ENCODE data around the gene FOSL1. TPM values are rescaled to one million over a fixed set of nuclear protein-coding genes. Genes with fewer than 3 reads are reported as not detected.

Gene FOSL1
- total RNA-seq, 2 donors from 2014 or later, result 18.7 to 24.8 TPM

- H3K4me3 Mint-ChIP-seq, result peak overlapping the region; percentile 84
- peak overlapping the region; percentile 93 for H3K27ac Mint-ChIP-seq
- H3K4me1 Mint-ChIP-seq, result peaks cover 20% of the 10 kb centered on the region
- peaks cover under 1% of the 10 kb centered on the region for H3K36me3 Mint-ChIP-seq (ENCODE audit: low read depth)
- H3K9me3 Mint-ChIP-seq, result peaks cover 3% of the 10 kb centered on the region
- no peaks in the 10 kb centered on the region for H3K27me3 Mint-ChIP-seq
- no peak for ATAC-seq (replicated peaks)
Observed at GRCh38 chr11:65928667-65929066, 28.5 kb upstream of the FOSL1 start.

- H3K27me3 Mint-ChIP-seq, result no peaks in the 10 kb centered on the region
- H3K36me3 Mint-ChIP-seq (ENCODE audit: low read depth), result peaks cover 8% of the 10 kb centered on the region
- H3K27ac Mint-ChIP-seq, result peak overlapping the region; percentile 93
- H3K4me1 Mint-ChIP-seq, result peaks cover 20% of the 10 kb centered on the region
- peak overlapping the region; percentile 84 for H3K4me3 Mint-ChIP-seq
- H3K9me3 Mint-ChIP-seq, result peaks cover 3% of the 10 kb centered on the region
- ATAC-seq (replicated peaks), result peak; percentile 91
Observed at GRCh38 chr11:65927904-65928397, 27.8 kb upstream of the FOSL1 start.

GRCh38 chr11:65925397-65925796 lies 25.2 kb upstream of the FOSL1 start:
- Mint-ChIP-seq H3K27ac (peak overlapping the region; percentile 15), H3K36me3 (ENCODE audit: low read depth) (peaks cover 24% of the 10 kb centered on the region), H3K4me1 (peaks cover 20% of the 10 kb centered on the region), H3K9me3 (peaks cover 3% of the 10 kb centered on the region), H3K4me3 (no peak overlapping the region), H3K27me3 (no peaks in the 10 kb centered on the region)
- no peak for ATAC-seq (replicated peaks)

GRCh38 chr11:65922565-65922964 lies 22.4 kb upstream of the FOSL1 start:
- H3K9me3 Mint-ChIP-seq, result peaks cover 3% of the 10 kb centered on the region
- no peak overlapping the region for H3K4me3 Mint-ChIP-seq
- H3K27ac Mint-ChIP-seq, result peak overlapping the region; percentile 65
- H3K36me3 Mint-ChIP-seq (ENCODE audit: low read depth), result peaks cover 33% of the 10 kb centered on the region
- no peak for ATAC-seq (replicated peaks)
- H3K4me1 Mint-ChIP-seq, result peaks cover 7% of the 10 kb centered on the region
- H3K27me3 Mint-ChIP-seq, result no peaks in the 10 kb centered on the region

GRCh38 chr11:65921876-65922275 lies 21.7 kb upstream of the FOSL1 start:
- peaks cover 5% of the 10 kb centered on the region for H3K4me1 Mint-ChIP-seq
- H3K27me3 Mint-ChIP-seq, result no peaks in the 10 kb centered on the region
- H3K4me3 Mint-ChIP-seq, result no peak overlapping the region
- no peak overlapping the region for H3K27ac Mint-ChIP-seq
- peaks cover 38% of the 10 kb centered on the region for H3K36me3 Mint-ChIP-seq (ENCODE audit: low read depth)
- H3K9me3 Mint-ChIP-seq, result no peaks in the 10 kb centered on the region
- ATAC-seq (replicated peaks), result no peak

GRCh38 chr11:65921033-65921555 lies 20.9 kb upstream of the FOSL1 start:
- H3K9me3 Mint-ChIP-seq, result no peaks in the 10 kb centered on the region
- H3K27me3 Mint-ChIP-seq, result no peaks in the 10 kb centered on the region
- no peak overlapping the region for H3K27ac Mint-ChIP-seq
- no peak for ATAC-seq (replicated peaks)
- H3K4me3 Mint-ChIP-seq, result peak overlapping the region; percentile 86
- peaks cover 41% of the 10 kb centered on the region for H3K36me3 Mint-ChIP-seq (ENCODE audit: low read depth)
- H3K4me1 Mint-ChIP-seq, result peaks cover 7% of the 10 kb centered on the region

- no peaks in the 10 kb centered on the region for H3K27me3 Mint-ChIP-seq
- peak overlapping the region; percentile 86 for H3K4me3 Mint-ChIP-seq
- ATAC-seq (replicated peaks), result no peak
- peak overlapping the region; percentile 82 for H3K27ac Mint-ChIP-seq
- H3K9me3 Mint-ChIP-seq, result no peaks in the 10 kb centered on the region
- H3K36me3 Mint-ChIP-seq (ENCODE audit: low read depth), result peaks cover 41% of the 10 kb centered on the region
- H3K4me1 Mint-ChIP-seq, result peaks cover 7% of the 10 kb centered on the region
Observed at GRCh38 chr11:65920372-65920802, 20.2 kb upstream of the FOSL1 start.

GRCh38 chr11:65919573-65920371 lies 19.6 kb upstream of the FOSL1 start:
- ATAC-seq (replicated peaks), result peak; percentile 46
- Mint-ChIP-seq H3K36me3 (ENCODE audit: low read depth) (peaks cover 41% of the 10 kb centered on the region), H3K27me3 (no peaks in the 10 kb centered on the region), H3K4me3 (peak overlapping the region; percentile 86), H3K4me1 (peaks cover 11% of the 10 kb centered on the region), H3K9me3 (no peaks in the 10 kb centered on the region), H3K27ac (peak overlapping the region; percentile 82)

GRCh38 chr11:65919141-65919572 lies 19.0 kb upstream of the FOSL1 start, which contains the start of gene DRAP1:
DRAP1 (plus strand) TSS chr11:65919426; CDS start chr11:65919502, 76 bp downstream.
- peak; percentile 93 for ATAC-seq (replicated peaks)
- Mint-ChIP-seq H3K4me3 (peak within 1 kb of the TSS; percentile 86), H3K27ac (peak within 1 kb of the TSS; percentile 89), H3K36me3 (ENCODE audit: low read depth) (peaks cover 41% of the 10 kb centered on the region), H3K27me3 (no peaks in the 10 kb centered on the region), H3K4me1 (peaks cover 14% of the 10 kb centered on the region), H3K9me3 (no peaks in the 10 kb centered on the region)

GRCh38 chr11:65918211-65919140 lies 18.3 kb upstream of the FOSL1 start, which contains the start of gene C11orf68:
C11orf68 (minus strand) TSS chr11:65919062; CDS start chr11:65919031, 31 bp downstream.
- peak within 1 kb of the TSS; percentile 89 for H3K27ac Mint-ChIP-seq
- no peaks in the 10 kb centered on the region for H3K9me3 Mint-ChIP-seq
- H3K4me3 Mint-ChIP-seq, result peak within 1 kb of the TSS; percentile 86
- ATAC-seq (replicated peaks), result peak; percentile 81
- H3K36me3 Mint-ChIP-seq (ENCODE audit: low read depth), result peaks cover 39% of the 10 kb centered on the region
- peaks cover 14% of the 10 kb centered on the region for H3K4me1 Mint-ChIP-seq
- H3K27me3 Mint-ChIP-seq, result no peaks in the 10 kb centered on the region

GRCh38 chr11:65917434-65918210 lies 17.4 kb upstream of the FOSL1 start:
- ATAC-seq (replicated peaks), result no peak
- H3K27ac Mint-ChIP-seq, result peak overlapping the region; percentile 89
- H3K36me3 Mint-ChIP-seq (ENCODE audit: low read depth), result peaks cover 30% of the 10 kb centered on the region
- H3K9me3 Mint-ChIP-seq, result no peaks in the 10 kb centered on the region
- peak overlapping the region; percentile 86 for H3K4me3 Mint-ChIP-seq
- H3K27me3 Mint-ChIP-seq, result no peaks in the 10 kb centered on the region
- peaks cover 14% of the 10 kb centered on the region for H3K4me1 Mint-ChIP-seq

- Mint-ChIP-seq H3K27me3 (no peaks in the 10 kb centered on the region), H3K27ac (peak overlapping the region; percentile 79), H3K36me3 (ENCODE audit: low read depth) (peaks cover 24% of the 10 kb centered on the region), H3K4me3 (peak overlapping the region; percentile 86), H3K4me1 (peaks cover 14% of the 10 kb centered on the region), H3K9me3 (no peaks in the 10 kb centered on the region)
- ATAC-seq (replicated peaks), result no peak
Observed at GRCh38 chr11:65917077-65917433, 16.9 kb upstream of the FOSL1 start.

GRCh38 chr11:65916391-65916790 lies 16.2 kb upstream of the FOSL1 start:
- Mint-ChIP-seq H3K4me3 (peak overlapping the region; percentile 86), H3K36me3 (ENCODE audit: low read depth) (peaks cover 18% of the 10 kb centered on the region), H3K9me3 (no peaks in the 10 kb centered on the region), H3K27me3 (no peaks in the 10 kb centered on the region), H3K27ac (peak overlapping the region; percentile 79), H3K4me1 (peaks cover 14% of the 10 kb centered on the region)
- no peak for ATAC-seq (replicated peaks)

All from activated T-helper 17 cell treated with anti-CD3 and anti-CD28 coated beads, Interleukin-2, amount 50 U/mL, for 72 hours (primary cell).